ENCODE results near the gene HAX1.
"Not testable (repeated sequence)": the region's sequence is repeated elsewhere in the genome, so short reads cannot be mapped to it uniquely, and the experiment has no call there.

HAX1 gene

DNA sequence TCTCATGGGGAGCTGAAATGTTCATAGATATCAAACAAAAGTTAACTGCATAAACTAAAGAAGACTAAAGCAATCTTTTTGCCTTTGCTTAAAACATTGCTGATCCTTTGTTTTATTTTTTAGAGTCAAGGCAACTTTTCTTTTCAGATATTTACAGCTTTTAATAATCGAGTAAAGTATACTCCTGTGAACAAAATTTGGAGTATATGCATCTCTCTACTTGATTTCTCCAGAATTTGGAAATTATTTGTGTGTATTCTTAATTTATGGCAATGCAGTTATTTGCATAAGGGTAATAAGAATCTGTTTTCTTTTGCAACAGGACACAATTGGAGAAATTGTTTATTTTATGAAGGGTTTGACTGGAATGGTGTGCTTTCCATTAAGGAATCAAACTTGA lies 44.3 kb downstream of the HAX1 start:
- Histone ChIP-seq H3K9ac (ENCODE audit: low read depth, low read length) (no peak overlapping the region), H3K9me3 (ENCODE audit: insufficient read depth, low read depth, low read length) (peaks cover 18% of the 10 kb centered on the region; the same call in 1 of the 2 replicates), H3K27ac (ENCODE audit: low read length) (no peak overlapping the region), H3K4me1 (ENCODE audit: insufficient read depth, low read length) (no peaks in the 10 kb centered on the region), H3K4me3 (ENCODE audit: low read length) (no peak overlapping the region), H3K27me3 (ENCODE audit: insufficient read depth, low read length) (no peaks in the 10 kb centered on the region), H3K36me3 (ENCODE audit: insufficient read depth, low read depth, low read length) (no peaks in the 10 kb centered on the region)

DNA sequence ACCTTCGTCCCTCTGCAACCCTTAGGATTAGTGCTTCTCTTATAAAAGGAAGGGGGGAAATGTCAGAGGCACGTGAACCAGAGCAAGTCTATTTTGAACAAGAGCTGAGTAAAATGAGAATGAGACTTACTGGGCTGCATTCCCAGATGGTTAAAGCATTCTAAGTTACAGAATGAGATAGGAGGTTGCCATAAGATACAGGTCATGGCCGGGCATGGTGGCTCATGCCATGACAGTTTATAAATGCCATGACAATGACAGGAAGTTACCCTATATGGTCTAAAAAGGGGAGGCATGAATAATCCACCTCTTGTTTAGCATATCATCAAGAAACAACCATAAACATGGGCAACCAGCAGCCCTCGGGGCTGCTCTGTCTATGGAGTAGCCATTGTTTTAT lies 46.0 kb downstream of the HAX1 start:
- Histone ChIP-seq H3K27ac (ENCODE audit: low read length) (no peak overlapping the region), H3K36me3 (ENCODE audit: insufficient read depth, low read depth, low read length) (no peaks in the 10 kb centered on the region), H3K9ac (ENCODE audit: low read depth, low read length) (no peak overlapping the region), H3K9me3 (ENCODE audit: insufficient read depth, low read depth, low read length) (peaks cover 18% of the 10 kb centered on the region; the same call in 1 of the 2 replicates), H3K4me1 (ENCODE audit: insufficient read depth, low read length) (no peaks in the 10 kb centered on the region), H3K4me3 (ENCODE audit: low read length) (no peak overlapping the region), H3K27me3 (ENCODE audit: insufficient read depth, low read length) (0 out of 2 replicates have a peak, but pooled peaks cover 8% of the 10 kb centered on the region)

DNA sequence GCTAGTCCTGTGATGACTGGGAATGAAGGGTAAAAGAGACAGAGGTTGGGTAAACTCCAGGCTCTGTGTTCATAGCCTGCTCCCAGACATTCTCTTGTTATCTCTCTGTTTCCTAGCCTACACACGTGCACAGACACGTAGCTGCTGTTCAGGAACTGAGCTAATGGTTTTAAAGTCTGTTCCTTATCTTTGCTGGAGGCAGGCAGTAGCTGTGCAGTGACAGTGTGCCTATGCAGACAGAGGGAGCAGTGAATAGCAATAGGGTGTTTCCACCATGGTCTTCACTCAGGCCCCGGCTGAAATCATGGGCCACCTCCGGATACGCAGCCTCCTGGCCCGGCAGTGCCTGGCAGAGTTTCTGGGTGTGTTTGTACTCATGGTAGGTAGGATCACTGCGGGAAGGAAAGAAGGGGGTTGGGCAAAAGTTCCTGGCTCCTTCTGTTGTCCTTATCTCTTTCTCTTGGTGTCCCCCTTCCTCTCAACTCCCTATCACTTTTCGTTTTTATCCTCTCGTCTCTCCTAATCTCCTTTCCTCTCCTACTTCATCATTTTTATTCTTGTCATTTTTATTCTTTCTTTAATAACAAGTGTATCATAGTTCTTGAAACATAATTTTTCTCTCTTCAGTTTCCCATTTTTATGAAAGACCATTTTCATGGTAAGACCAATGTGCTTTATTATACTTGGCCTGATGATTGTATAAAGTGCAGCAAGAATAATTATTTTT lies 48.6 kb downstream of the HAX1 start, which contains the start of gene AQP10:
Gene AQP10, plus strand, starts transcription at position 212 of the 727 bp plus-strand sequence. Its CDS starts 63 bp downstream, at position 275.
- peaks cover 15% of the 10 kb centered on the region; the same call in 1 of the 2 replicates for H3K9me3 ChIP-seq (ENCODE audit: insufficient read depth, low read depth, low read length)
- H3K9ac ChIP-seq (ENCODE audit: low read depth, low read length) = no peak within 1 kb of the TSS
- 0 out of 2 replicates have a peak, but pooled peaks cover 12% of the 10 kb centered on the region for H3K27me3 ChIP-seq (ENCODE audit: insufficient read depth, low read length)
- H3K4me3 ChIP-seq (ENCODE audit: low read length) = no peak within 1 kb of the TSS
- no peaks in the 10 kb centered on the region for H3K36me3 ChIP-seq (ENCODE audit: insufficient read depth, low read depth, low read length)
- H3K27ac ChIP-seq (ENCODE audit: low read length) = no peak within 1 kb of the TSS
- H3K4me1 ChIP-seq (ENCODE audit: insufficient read depth, low read length) = peaks cover 4% of the 10 kb centered on the region; the same call in 1 of the 2 replicates

DNA sequence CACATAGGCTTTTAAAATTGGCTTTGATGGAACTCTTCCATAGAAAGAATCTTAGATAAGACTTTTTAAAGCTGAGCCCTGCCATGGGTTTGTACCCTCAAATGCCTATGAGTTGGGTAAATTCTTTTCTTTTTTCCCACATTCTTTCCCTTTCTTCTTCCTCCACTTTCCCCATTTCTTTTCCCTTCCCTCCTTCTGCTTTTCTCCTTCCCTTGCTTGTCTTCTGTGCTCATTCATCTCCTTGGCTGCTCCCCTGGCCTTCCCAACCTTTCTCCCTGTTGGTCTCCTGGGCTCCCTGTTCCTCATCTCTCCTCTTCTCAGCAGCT lies 49.1 kb downstream of the HAX1 start:
- not testable (repeated sequence) for H3K9ac ChIP-seq (ENCODE audit: low read depth, low read length); H3K36me3 ChIP-seq (ENCODE audit: insufficient read depth, low read depth, low read length); H3K4me3 ChIP-seq (ENCODE audit: low read length); H3K4me1 ChIP-seq (ENCODE audit: insufficient read depth, low read length); H3K27ac ChIP-seq (ENCODE audit: low read length)
- Histone ChIP-seq H3K27me3 (ENCODE audit: insufficient read depth, low read length) (0 out of 2 replicates have a peak, but pooled peaks cover 12% of the 10 kb centered on the region), H3K9me3 (ENCODE audit: insufficient read depth, low read depth, low read length) (peaks cover 10% of the 10 kb centered on the region; the same call in 1 of the 2 replicates)

DNA sequence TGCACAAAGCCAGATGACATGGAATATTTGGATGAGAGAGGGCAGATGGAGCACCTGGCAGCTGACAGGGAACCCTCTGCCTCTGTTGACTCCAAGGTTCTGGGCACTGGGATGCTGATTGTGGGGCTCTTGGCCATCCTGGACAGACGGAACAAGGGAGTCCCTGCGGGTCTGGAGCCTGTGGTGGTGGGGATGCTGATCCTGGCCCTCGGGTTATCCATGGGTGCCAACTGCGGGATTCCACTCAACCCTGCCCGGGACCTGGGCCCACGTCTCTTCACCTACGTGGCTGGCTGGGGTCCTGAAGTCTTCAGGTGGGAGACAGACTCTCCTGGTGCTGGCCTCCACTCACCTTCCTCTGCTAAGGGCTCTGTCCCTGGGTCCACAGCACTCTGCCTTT lies 51.1 kb downstream of the HAX1 start:
- Histone ChIP-seq H3K27ac (ENCODE audit: low read length) (no peak overlapping the region), H3K27me3 (ENCODE audit: insufficient read depth, low read length) (0 out of 2 replicates have a peak, but pooled peaks cover 12% of the 10 kb centered on the region), H3K4me1 (ENCODE audit: insufficient read depth, low read length) (peaks cover 20% of the 10 kb centered on the region), H3K9me3 (ENCODE audit: insufficient read depth, low read depth, low read length) (no peaks in the 10 kb centered on the region), H3K36me3 (ENCODE audit: insufficient read depth, low read depth, low read length) (no peaks in the 10 kb centered on the region), H3K9ac (ENCODE audit: low read depth, low read length) (no peak overlapping the region), H3K4me3 (ENCODE audit: low read length) (no peak overlapping the region)

DNA sequence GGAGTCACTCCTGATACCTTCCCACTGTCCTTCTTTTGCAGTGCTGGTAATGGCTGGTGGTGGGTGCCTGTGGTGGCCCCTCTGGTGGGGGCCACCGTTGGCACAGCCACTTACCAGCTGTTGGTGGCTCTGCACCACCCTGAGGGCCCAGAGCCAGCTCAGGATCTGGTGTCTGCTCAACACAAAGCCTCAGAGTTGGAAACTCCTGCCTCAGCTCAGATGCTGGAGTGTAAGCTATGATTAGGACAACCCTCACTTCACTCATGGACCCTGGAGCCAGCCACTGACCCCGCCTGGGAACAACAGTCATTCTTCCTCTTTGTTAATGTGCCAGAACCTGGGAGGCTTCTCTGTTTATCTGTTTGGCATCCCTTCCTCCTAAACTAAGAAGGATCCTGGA lies 51.8 kb downstream of the HAX1 start:
- Histone ChIP-seq H3K27ac (ENCODE audit: low read length) (no peak overlapping the region), H3K4me1 (ENCODE audit: insufficient read depth, low read length) (peaks cover 24% of the 10 kb centered on the region)

DNA sequence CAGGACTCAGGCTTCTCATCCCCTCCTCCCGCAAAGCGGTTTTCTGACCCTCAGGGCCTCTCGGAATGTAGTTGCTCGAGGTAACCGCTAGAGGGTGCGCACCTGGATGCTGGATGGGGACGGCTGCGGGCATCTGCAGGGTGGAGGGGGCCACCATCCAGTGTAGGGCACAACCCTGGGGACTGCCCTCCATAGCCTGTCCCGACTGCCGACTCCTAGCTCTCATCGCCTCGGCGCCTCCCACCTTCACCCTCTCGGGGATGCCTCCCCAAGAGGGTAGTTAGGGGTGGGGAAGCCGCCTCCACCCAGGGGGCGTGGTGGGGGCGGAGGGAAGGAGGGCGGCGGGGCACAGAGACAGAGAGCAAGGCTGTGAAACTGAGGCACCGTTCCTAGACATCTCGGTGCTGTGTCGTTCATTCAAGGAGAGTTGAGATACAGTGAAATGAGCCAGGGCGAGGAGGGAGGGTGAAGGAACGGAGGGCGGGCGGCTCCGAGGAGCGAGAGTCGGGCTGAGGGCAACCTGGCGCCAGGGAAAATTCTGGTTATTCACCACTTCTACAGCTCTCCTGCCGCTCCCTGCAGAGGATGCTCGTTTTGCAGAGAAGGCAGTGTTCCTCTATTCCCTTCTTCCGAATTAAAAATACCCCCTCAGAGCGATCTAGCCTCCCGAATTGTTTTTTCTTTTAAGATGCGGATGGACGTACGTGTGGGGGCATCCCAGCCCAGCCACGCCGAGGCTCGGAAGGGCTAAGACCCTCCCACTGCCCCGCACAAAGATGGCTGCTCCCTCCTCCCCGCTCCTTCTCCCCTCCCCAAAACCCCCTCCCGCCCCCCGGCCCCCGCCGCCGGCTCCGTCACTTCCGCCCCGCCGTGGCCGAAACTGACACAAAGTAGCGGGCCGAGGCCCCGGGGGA lies 52.5 kb downstream of the HAX1 start, which contains the start of gene ATP8B2:
Gene ATP8B2, plus strand, starts transcription at position 857 of the 914 bp plus-strand sequence. CDS start 2,617 bp downstream, outside the sequence.
- Histone ChIP-seq H3K27me3 (ENCODE audit: insufficient read depth, low read length) (0 out of 2 replicates have a peak, but pooled peaks cover 12% of the 10 kb centered on the region), H3K36me3 (ENCODE audit: insufficient read depth, low read depth, low read length) (no peaks in the 10 kb centered on the region), H3K4me3 (ENCODE audit: low read length) (peak within 1 kb of the TSS; percentile 98), H3K9me3 (ENCODE audit: insufficient read depth, low read depth, low read length) (no peaks in the 10 kb centered on the region), H3K27ac (ENCODE audit: low read length) (peak within 1 kb of the TSS; percentile 76), H3K9ac (ENCODE audit: low read depth, low read length) (peak within 1 kb of the TSS; percentile 86; the same call in 1 of the 2 replicates), H3K4me1 (ENCODE audit: insufficient read depth, low read length) (peaks cover 30% of the 10 kb centered on the region)

More for the DNA sequence above, 51.8 kb downstream of the HAX1 start:
- no peaks in the 10 kb centered on the region for H3K9me3 ChIP-seq (ENCODE audit: insufficient read depth, low read depth, low read length)
- no peak overlapping the region for H3K9ac ChIP-seq (ENCODE audit: low read depth, low read length)
- no peaks in the 10 kb centered on the region for H3K36me3 ChIP-seq (ENCODE audit: insufficient read depth, low read depth, low read length)
- H3K4me3 ChIP-seq (ENCODE audit: low read length) = peak overlapping the region; percentile 98; the same call in 1 of the 2 replicates
- H3K27me3 ChIP-seq (ENCODE audit: insufficient read depth, low read length) = 0 out of 2 replicates have a peak, but pooled peaks cover 12% of the 10 kb centered on the region

Measured in iPS-20b (cell line).